ENCODE measurements around the gene LPP.
A peak's percentile ranks its signal among the peaks of the same experiment; 100 is the strongest.

DNA sequence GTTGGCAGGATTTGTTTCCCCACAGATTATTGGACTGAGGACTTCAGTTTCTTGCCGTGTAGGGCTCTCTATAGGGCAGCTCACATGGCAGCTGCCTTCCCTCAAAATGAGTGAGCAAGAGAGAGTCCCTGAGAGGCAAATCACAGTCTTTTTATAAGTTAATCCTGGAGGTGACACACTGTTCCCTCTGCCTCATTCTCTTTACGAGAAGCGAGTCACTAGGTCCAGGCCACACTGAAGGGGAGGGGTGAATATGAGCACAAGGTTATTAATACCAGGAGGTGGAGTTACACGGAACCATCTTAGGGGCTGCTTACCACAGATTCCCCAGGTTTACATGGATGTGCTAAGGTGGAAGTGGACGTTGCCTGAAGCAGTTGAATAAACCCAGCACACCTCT lies 77.0 kb downstream of the LPP start:
- TF ChIP-seq, protein P1, sequence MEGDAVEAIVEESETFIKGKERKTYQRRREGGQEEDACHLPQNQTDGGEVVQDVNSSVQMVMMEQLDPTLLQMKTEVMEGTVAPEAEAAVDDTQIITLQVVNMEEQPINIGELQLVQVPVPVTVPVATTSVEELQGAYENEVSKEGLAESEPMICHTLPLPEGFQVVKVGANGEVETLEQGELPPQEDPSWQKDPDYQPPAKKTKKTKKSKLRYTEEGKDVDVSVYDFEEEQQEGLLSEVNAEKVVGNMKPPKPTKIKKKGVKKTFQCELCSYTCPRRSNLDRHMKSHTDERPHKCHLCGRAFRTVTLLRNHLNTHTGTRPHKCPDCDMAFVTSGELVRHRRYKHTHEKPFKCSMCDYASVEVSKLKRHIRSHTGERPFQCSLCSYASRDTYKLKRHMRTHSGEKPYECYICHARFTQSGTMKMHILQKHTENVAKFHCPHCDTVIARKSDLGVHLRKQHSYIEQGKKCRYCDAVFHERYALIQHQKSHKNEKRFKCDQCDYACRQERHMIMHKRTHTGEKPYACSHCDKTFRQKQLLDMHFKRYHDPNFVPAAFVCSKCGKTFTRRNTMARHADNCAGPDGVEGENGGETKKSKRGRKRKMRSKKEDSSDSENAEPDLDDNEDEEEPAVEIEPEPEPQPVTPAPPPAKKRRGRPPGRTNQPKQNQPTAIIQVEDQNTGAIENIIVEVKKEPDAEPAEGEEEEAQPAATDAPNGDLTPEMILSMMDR (IDR thresholded peaks at IDR 0.05) = no peak
- TF ChIP-seq POLR2AphosphoS5 (IDR thresholded peaks at IDR 0.05) (peak in 2 of 3 donors; percentile 61 to 62), POLR2A (IDR thresholded peaks at IDR 0.05) (no peak), EP300 (IDR thresholded peaks at IDR 0.05; ENCODE audit: low read depth) (peak; percentile 89)
